HEK293T (cell line): Measurements from ENCODE around the gene CFAP410.

Source experiments
- ARNT ChIP-seq: fragments of 450-650 bp; IDR thresholded peaks from 2 replicates; pipeline ENCODE4 v1.6.1; 2017; ENCODE audit warnings: mild to moderate bottlenecking
- BHLHE40 ChIP-seq: fragments of 450-650 bp; IDR thresholded peaks from 2 replicates; pipeline ENCODE4 v1.6.1; 2016; ENCODE audit warnings: mild to moderate bottlenecking, moderate library complexity, borderline replicate concordance
- CTBP1 ChIP-seq: fragments of 450-650 bp; IDR thresholded peaks from 2 replicates; pipeline ENCODE4 v1.6.1; 2016; ENCODE audit warnings: borderline replicate concordance
- FOXA1 ChIP-seq: fragments of 450-650 bp; IDR thresholded peaks from 2 replicates; pipeline ENCODE4 v1.6.1; 2016; ENCODE audit warnings: mild to moderate bottlenecking
- FOXK2 ChIP-seq: fragments of 450-650 bp; IDR thresholded peaks from 2 replicates; pipeline ENCODE4 v1.6.1; 2016; ENCODE audit warnings: mild to moderate bottlenecking
- HDGF ChIP-seq: fragments of 450-650 bp; IDR thresholded peaks from 2 replicates; pipeline ENCODE4 v1.6.1; 2017; ENCODE audit warnings: antibody characterized with exemption, borderline replicate concordance
- NFRKB ChIP-seq: fragments of 450-650 bp; IDR thresholded peaks from 2 replicates; pipeline ENCODE4 v1.6.1; 2016; ENCODE audit warnings: mild to moderate bottlenecking, moderate library complexity
- SP1 ChIP-seq: fragments of 450-650 bp; IDR thresholded peaks from 2 replicates; pipeline ENCODE4 v1.6.1; 2017
- SUZ12 ChIP-seq: fragments of 450-650 bp; IDR thresholded peaks from 2 replicates; pipeline ENCODE4 v1.6.1; 2016; ENCODE audit warnings: mild to moderate bottlenecking
- ZNF384 ChIP-seq: fragments of 450-650 bp; IDR thresholded peaks from 2 replicates; pipeline ENCODE4 v1.6.1; 2016

DNA sequence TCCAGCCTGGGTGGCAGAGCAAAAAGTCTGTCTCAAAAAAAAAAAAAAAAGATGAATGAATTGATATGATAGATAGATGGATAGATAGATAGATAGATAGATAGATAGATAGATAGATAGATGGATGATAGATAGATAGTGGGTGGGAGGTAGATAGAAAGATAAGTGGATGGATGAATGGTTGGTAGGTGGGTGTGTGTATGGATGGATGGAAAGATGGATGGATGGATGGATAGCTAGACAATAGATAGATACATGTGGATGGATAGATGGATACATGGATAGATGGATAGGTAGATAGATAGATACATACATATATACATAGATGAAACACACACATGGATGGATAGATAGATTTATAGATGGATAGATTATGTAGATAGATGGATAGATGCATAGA, 42.7 kb upstream of the CFAP410 start:
- TF ChIP-seq FOXK2 (no peak), FOXA1 (no peak), SP1 (no peak), NFRKB (no peak), SUZ12 (no peak), CTBP1 (no peak), BHLHE40 (no peak), ARNT (no peak), ZNF384 (no peak), HDGF (no peak)
